AG10803 (cell line): ENCODE data around the gene GATAD2B.

Source experiments
- DNase-seq: peaks from one replicate; pipeline ENCODE4 v3.0.0; 2010; ENCODE audit warnings: low read depth
- H3K4me3 ChIP-seq: 2 replicates; pipeline ENCODE4 v1.5.1; 2011; ENCODE audit warnings: mild to moderate bottlenecking, low read length, control low read depth
- TF ChIP-seq, protein P1 (sequence below): conservative IDR thresholded peaks from 2 replicates; pipeline ENCODE4 v1.5.1; 2011; ENCODE audit warnings: mild to moderate bottlenecking, low read length, control low read depth, inconsistent platforms

Gene GATAD2B

DNA sequence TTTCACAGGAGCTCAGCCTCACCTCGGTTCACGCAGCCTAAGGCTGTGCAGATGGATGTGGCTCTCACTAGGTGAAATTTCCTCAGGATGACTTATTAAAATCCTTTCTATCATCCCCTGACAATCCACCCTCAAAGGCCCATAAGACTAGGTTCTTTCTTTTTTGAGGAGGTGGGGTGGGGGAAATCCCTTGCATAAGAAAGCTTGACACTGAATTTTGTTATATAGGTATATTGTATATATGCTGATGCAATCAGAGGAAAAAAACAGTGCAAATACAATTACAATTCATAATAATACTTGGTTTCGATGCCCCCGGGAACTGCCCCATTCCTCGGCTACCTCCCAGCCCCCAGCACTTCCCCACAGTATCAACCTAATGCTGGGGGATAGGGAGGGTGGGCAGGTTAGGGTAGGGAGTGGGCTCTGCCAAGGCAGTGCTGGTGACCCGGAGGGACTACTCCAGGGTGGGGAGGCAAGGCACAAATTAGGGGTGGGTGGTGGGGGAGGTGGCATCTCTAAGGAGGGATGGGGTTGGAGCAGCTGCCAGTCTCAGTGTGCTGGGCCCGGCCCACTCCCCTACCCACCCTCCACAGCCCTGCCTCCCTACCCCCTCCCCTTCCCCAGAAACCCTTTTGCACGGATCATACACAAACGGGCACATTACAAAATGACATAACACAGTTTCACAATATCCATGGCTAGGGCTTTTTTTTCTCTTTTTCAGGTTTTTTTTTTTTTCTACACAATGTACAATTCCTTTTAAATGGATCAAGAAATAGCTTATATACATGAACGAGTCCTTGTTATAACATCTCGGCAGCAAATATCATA is 116.7 kb downstream of the GATAD2B start:
- no peak overlapping the region for H3K4me3 ChIP-seq
- DNase-seq, result no peak
- TF ChIP-seq, protein P1, sequence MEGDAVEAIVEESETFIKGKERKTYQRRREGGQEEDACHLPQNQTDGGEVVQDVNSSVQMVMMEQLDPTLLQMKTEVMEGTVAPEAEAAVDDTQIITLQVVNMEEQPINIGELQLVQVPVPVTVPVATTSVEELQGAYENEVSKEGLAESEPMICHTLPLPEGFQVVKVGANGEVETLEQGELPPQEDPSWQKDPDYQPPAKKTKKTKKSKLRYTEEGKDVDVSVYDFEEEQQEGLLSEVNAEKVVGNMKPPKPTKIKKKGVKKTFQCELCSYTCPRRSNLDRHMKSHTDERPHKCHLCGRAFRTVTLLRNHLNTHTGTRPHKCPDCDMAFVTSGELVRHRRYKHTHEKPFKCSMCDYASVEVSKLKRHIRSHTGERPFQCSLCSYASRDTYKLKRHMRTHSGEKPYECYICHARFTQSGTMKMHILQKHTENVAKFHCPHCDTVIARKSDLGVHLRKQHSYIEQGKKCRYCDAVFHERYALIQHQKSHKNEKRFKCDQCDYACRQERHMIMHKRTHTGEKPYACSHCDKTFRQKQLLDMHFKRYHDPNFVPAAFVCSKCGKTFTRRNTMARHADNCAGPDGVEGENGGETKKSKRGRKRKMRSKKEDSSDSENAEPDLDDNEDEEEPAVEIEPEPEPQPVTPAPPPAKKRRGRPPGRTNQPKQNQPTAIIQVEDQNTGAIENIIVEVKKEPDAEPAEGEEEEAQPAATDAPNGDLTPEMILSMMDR, result no peak

DNA sequence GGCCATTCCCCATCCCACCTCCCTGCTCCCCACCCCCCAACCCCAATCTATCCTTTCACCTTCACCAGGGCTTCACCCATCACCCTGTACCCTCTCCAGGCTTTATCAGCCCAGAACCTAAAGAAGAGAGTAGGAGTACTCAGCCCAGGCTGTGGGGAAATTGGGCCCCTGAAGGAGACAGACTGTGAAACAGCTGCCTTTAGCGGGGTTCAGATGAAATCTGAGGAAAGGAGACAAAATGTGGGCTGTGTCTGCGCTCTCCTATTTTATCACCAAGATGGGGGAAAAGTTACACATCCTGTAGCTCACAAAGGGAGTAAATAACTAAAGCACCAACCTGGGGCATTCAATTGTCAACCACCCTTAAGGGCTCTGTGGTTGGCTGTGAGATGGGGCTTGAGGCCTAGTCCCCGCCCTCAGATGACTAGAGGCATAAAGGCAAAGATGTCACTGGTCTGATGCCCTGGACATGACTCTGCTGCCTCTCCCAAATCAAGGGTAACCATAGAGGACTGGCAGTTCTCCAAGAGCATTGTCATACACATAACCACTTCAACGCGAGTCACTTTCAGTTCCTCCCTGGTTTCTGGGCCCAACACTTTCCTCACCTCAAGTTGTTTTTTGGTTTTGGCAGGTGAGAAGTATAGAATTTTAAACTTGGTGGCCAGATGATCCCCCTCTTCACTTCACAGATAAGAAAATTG is 117.6 kb downstream of the GATAD2B start:
- no peak overlapping the region for H3K4me3 ChIP-seq
- peak; percentile 84 for DNase-seq
- TF ChIP-seq, protein P1, result no peak

DNA sequence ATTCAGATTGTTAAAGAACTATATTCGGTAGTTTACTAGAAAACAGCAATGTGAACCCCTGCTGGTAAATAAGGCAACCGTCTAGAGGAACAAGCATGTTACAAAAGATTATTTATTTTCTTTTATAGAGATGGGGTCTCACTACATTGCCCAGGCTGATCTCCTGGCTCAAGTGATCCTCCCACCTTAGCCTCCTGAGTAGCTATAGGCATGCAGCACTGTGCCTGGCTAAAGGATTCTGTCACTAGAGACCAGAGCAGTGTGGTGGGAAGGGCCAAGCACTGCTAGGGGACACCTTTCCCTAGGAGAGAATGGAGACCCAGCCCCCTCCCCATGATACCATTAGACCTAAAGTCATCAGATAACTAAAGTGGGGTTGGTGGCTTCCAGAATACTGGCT is 118.7 kb downstream of the GATAD2B start:
- H3K4me3 ChIP-seq, result no peak overlapping the region
- TF ChIP-seq, protein P1, result no peak
- DNase-seq, result no peak

DNA sequence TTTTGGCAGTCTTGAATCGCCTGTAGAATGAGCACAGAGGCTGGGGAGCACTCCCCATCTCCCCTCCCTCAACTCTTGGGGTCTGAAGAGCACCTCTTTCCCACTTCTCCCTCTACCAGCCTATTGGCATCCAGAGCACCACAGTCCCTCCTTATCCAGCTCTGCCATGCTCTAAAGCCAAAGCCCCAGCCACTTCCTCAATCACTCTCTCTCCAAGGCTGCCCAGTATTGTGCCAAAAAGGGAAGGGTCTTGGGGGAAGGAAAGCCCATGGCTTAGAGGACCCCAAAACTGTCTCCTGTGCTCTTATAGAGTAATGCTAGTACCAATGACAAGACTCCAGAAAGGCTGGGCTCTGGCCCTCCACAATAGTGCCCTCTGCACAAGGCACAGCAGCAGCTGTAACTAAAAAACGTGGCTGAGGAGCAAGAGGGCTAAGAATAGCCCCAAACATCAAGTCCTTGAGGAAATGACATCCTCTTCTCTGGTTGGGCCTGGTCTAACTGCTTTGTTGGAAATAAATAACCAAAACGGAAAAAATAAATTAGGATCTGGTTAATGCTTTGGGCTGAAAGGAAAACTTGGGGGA is 119.2 kb downstream of the GATAD2B start:
- no peak for DNase-seq
- TF ChIP-seq, protein P1, result no peak
- no peak overlapping the region for H3K4me3 ChIP-seq

DNA sequence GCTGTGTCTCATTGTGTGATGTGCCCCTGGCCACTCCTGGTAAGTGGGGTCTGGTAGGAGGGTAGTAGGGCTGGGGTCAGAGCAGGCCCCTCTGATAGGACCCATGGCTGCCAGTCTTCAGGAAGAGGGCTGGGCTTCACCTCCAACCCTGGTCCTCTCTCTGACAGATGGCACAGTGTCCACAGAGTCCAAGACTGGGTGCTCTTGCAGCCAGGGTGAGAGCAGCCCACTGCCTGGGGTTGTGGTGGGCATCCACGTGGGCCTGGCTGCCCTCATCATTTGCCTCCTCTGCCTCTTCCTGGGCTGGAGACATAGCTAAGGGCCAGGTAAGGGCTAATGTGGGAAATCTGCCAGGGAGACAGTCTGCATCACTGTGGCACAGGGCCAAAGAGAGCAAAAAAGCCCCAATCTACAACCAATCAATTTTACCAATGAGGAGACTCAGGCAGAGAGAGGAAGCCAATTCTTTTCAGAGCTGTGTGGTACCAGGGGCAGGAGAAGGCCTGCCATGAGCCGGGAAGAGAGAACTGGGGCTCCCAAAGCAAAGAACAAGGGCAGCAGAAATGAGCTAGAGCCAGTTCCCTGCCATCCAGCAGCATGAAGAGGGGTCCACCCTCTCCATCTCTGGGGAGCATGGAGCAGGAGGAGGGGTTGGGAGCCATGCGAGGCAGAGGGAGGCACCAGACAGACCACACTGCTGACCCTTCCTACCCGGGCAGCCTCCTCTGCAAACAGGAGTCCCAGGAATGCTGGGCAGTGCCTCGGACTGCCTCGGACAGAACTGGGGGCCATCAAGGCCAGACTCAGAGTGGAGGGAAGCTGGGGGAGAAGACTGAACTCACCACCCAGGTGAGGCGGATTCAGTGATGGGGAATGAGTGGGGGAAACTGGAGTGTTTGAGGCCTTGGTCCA is 120.7 kb downstream of the GATAD2B start:
- no peak for DNase-seq
- TF ChIP-seq, protein P1, result no peak
- no peak overlapping the region for H3K4me3 ChIP-seq

DNA sequence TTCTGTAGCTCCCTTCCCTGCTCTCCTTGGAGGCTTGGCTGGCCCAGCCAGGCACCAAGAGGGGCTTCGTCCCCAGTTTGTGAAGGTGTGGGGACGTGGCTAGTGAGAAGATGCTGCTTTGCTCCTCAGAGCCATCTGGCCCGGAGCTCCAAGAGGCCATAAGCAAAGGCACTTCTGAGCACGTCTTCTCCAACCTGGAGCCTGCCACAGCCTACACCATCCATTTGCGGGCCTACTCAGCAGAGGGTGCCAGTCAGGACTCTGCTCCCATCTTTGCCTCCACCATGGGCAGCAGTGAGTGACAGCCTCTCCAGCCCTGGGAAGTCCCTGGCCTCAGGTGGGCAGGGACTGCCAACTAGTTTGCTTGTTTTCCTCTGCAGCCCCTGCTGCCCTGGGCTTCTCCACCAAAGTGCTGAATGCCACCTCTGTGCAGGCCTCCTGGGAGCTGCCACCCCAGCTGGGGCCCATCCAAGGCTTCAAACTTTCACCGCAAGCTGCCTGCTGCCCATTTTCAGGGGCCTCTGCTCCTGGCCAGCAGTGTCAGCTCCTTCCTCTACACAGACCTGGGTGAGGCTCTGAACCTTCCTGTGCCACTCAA is 121.6 kb downstream of the GATAD2B start:
- DNase-seq, result no peak
- H3K4me3 ChIP-seq, result no peak overlapping the region
- TF ChIP-seq, protein P1, result no peak
